Colonic mucosa (tissue), 4 donors: Measurements from ENCODE around the gene TAS2R14. TPM values are rescaled to one million over a fixed set of nuclear protein-coding genes. Genes with fewer than 3 reads are reported as not detected.

Experiments used
- DNase-seq: peaks from one replicate; pipeline ENCODE4 v3.0.0-alpha.2; 2020
- H3K27ac ChIP-seq: fragments of 200-600 bp; one replicate; pipeline ENCODE4 v1.8.0; 2021
- H3K27me3 ChIP-seq: fragments of 200-600 bp; one replicate; pipeline ENCODE4 v1.8.0; 2021
- H3K36me3 ChIP-seq: fragments of 200-600 bp; one replicate; pipeline ENCODE4 v1.8.0; 2021
- H3K4me1 ChIP-seq: fragments of 200-600 bp; one replicate; pipeline ENCODE4 v1.8.0; 2021; ENCODE audit warnings: mild to moderate bottlenecking
- H3K4me3 ChIP-seq: fragments of 200-600 bp; one replicate; pipeline ENCODE4 v1.8.0; 2021
- H3K9ac ChIP-seq, 2 donors: one replicate each; pipeline ENCODE4 v1.7.0; 2013; ENCODE audit warnings: control low read depth in 2 of 2, low read depth in 2 of 2, low read length in 2 of 2
- H3K9me3 ChIP-seq: fragments of 200-600 bp; one replicate; pipeline ENCODE4 v1.8.0; 2021
- CTCF ChIP-seq: fragments of 200-600 bp; IDR thresholded peaks from one replicate; pipeline ENCODE4 v1.8.0; 2022; ENCODE audit warnings: antibody characterized with exemption, mild to moderate bottlenecking
- intact Hi-C: fragments of 100-400 bp; cut with DNase I; formaldehyde crosslinking; loops from one replicate; pipeline ENCODE4 v1.14.1; 2022
- total RNA-seq, 2 donors: library from RNA; stranded (reverse); fragmentation: NEBNext Ultra II Directional in 1 of 2; extraction: Animal tissue kit (Norgen Biotek cat#: 25700) in 1 of 2; gene quantifications; one replicate each; pipeline ENCODE4 v1.2.1, GENCODE V29; 2021
- donor health status: healthy.
- donor health status: DM: no; HTN: no; CAD: no.
- donor health status: DM: no; HTN: no; CAD: no.

The TAS2R14 gene
- 1 to 10 TPM; 1.3 to 1.8 TPM for total RNA-seq

GRCh38 chr12:10939163-10939562, at the start of gene TAS2R14:
Gene TAS2R14 (minus strand): TSS chr12:10939263. CDS start chr12:10939207, 56 bp downstream.
- Histone ChIP-seq H3K4me1 (no peaks in the 10 kb centered on the region), H3K27ac (no peak within 1 kb of the TSS), H3K4me3 (no peak within 1 kb of the TSS), H3K27me3 (no peaks in the 10 kb centered on the region), H3K9me3 (no peaks in the 10 kb centered on the region), H3K36me3 (no peaks in the 10 kb centered on the region), H3K9ac (no peak within 1 kb of the TSS)
- intact Hi-C loops: no loop called here
- DNase-seq: no peak
- no peak for TF ChIP-seq CTCF

GRCh38 chr12:10986812-10987211, 47.7 kb upstream of the TAS2R14 start, which contains the start of gene TAS2R50:
Gene TAS2R50 (minus strand): TSS chr12:10986912. CDS start chr12:10986860, 52 bp downstream.
- H3K27me3 ChIP-seq: no peaks in the 10 kb centered on the region
- no peak for TF ChIP-seq CTCF
- no peaks in the 10 kb centered on the region for H3K9me3 ChIP-seq
- H3K9ac ChIP-seq: no peak within 1 kb of the TSS
- H3K36me3 ChIP-seq: no peaks in the 10 kb centered on the region
- no peaks in the 10 kb centered on the region for H3K4me1 ChIP-seq
- no peak within 1 kb of the TSS for H3K4me3 ChIP-seq
- H3K27ac ChIP-seq: no peak within 1 kb of the TSS
- intact Hi-C loops: no loop called here
- no peak for DNase-seq

GRCh38 chr12:10982244-10982643, 43.2 kb upstream of the TAS2R14 start:
- TF ChIP-seq CTCF: no peak

GRCh38 chr12:10974965-10975364, 35.9 kb upstream of the TAS2R14 start:
- intact Hi-C loops: no loop called here
- H3K4me1 ChIP-seq: no peaks in the 10 kb centered on the region
- TF ChIP-seq CTCF: no peak

More at GRCh38 chr12:10982244-10982643, 43.2 kb upstream of the TAS2R14 start:
- no peaks in the 10 kb centered on the region for H3K9me3 ChIP-seq
- intact Hi-C loops: no loop called here
- H3K27ac ChIP-seq: no peak overlapping the region
- no peak for DNase-seq
- no peaks in the 10 kb centered on the region for H3K4me1 ChIP-seq
- no peaks in the 10 kb centered on the region for H3K27me3 ChIP-seq
- H3K9ac ChIP-seq: no peak overlapping the region
- no peak overlapping the region for H3K4me3 ChIP-seq
- no peaks in the 10 kb centered on the region for H3K36me3 ChIP-seq

GRCh38 chr12:10968765-10969456, 29.8 kb upstream of the TAS2R14 start:
- no peak overlapping the region for H3K27ac ChIP-seq
- no peaks in the 10 kb centered on the region for H3K9me3 ChIP-seq
- no peaks in the 10 kb centered on the region for H3K27me3 ChIP-seq
- H3K4me1 ChIP-seq: no peaks in the 10 kb centered on the region
- no peak for DNase-seq
- no peak overlapping the region for H3K4me3 ChIP-seq
- H3K36me3 ChIP-seq: no peaks in the 10 kb centered on the region
- TF ChIP-seq CTCF: no peak
- H3K9ac ChIP-seq: no peak overlapping the region
- intact Hi-C loops: no loop called here

More at GRCh38 chr12:10974965-10975364, 35.9 kb upstream of the TAS2R14 start:
- DNase-seq: no peak
- H3K4me3 ChIP-seq: no peak overlapping the region
- no peaks in the 10 kb centered on the region for H3K27me3 ChIP-seq
- no peaks in the 10 kb centered on the region for H3K9me3 ChIP-seq
- no peak overlapping the region for H3K9ac ChIP-seq
- no peak overlapping the region for H3K27ac ChIP-seq
- H3K36me3 ChIP-seq: no peaks in the 10 kb centered on the region
